Esophagus mucosa (tissue), 1 donor: ENCODE results near the gene MYO5B. TPM values are rescaled to one million over a fixed set of nuclear protein-coding genes. Genes with fewer than 3 reads are reported as not detected.
"Not testable (repeated sequence)": the region's sequence is repeated elsewhere in the genome, so short reads cannot be mapped to it uniquely, and the experiment has no call there.

Experiments used
- ATAC-seq: fragments of 200-7000 bp; cut with Tn5 transposase; one replicate; pipeline ENCODE4 v1.9.1; 2020
- total RNA-seq: library from RNA; stranded (reverse); gene quantifications from one replicate; pipeline ENCODE4 v1.2.4, GENCODE V29; 2023
- donor health status: DM: yes; HTN: yes; CAD: no.

MYO5B gene
- total RNA-seq, 1 donor from 2014 or later = 29.6 TPM

DNA sequence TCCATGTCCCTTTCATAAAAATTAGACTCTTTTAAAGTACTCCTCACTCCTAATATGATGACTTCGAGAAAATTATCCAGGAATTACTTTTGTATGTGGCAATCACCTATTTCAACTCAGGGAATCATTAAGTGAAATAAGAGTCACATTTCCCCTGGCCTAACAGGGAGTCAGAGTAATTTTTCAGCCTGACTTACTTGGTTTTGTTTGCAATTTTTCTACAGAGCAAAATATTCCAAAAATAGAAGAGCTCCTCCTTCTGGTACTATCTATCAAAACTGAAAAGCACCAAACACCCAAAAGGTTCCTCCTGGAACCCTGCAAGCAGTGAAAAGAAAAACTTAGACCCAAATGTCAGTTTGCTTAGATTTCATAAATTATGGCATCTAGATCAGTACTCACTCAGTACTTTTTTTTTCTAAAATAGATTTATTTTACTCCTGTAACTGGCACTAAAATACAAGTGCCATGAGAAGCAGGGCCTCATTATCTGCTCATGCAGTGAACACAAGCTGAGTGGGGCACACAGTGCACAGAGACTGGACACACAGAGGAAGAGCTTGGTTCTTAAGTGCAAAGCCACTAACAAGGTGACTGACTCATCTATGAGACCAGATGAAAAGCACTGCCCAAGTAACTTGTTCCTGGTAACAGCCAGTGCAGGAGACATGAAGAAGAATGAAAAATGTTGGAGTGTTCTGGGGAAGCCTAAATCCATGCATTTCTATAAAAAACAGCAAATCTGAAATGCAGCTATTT, 410.3 kb downstream of the MYO5B start:
- ATAC-seq = no peak

GRCh38 chr18:49783631-49784030, 411.3 kb downstream of the MYO5B start:
- ATAC-seq = not testable (repeated sequence)

DNA sequence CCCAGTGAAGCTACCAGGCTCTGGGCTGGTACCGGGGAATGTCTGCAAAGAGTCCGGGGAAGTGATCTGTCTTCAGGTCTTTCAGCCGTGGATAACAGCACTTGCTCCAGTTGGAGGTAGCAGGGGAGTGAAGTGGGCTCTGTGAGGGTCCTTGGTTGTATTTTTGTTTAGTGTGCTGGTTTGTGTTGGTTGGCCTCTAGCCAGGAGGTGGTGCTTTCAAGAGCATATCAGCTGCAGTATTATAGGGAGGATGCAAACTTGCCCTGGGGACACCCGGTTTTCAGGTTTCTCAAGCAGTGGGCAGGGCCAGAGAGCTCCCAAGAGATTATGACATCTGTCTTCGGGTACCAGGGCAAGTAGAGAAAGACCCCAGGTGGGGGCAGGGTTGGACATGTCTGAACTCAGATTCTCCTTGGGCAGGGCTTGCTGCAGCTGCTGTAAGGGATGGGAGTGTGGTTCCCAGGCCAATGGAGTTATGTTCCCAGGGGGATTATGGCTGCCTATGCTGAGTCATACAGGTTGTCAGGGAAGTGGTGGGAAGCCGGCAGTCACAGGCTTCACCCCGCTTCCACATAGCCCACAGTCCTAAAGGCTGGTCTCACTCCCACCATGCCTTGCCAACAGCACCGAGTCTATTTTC, 416.0 kb downstream of the MYO5B start:
- ATAC-seq = no peak

Other genes with a start within 250 kb of the MYO5B start
- gene CFAP53, start 71.3 kb upstream of the MYO5B start, total RNA-seq = 0.36 TPM
- gene MBD1, start 86.4 kb upstream of the MYO5B start, total RNA-seq = 44.2 TPM
- gene CXXC1, start 92.5 kb upstream of the MYO5B start, total RNA-seq = 31.4 TPM
- gene SKA1, start 179.9 kb upstream of the MYO5B start, total RNA-seq = 7.0 TPM